ENCODE measurements around the gene KRTAP10-3.

The KRTAP10-3 gene

GRCh38 chr21:44527156-44527982 lies 31.2 kb downstream of the KRTAP10-3 start:
- DNase-seq, result no peak

- DNase-seq, result no peak
These were observed 32.2 kb downstream of the KRTAP10-3 start for GRCh38 chr21:44526096-44526997.

DNA sequence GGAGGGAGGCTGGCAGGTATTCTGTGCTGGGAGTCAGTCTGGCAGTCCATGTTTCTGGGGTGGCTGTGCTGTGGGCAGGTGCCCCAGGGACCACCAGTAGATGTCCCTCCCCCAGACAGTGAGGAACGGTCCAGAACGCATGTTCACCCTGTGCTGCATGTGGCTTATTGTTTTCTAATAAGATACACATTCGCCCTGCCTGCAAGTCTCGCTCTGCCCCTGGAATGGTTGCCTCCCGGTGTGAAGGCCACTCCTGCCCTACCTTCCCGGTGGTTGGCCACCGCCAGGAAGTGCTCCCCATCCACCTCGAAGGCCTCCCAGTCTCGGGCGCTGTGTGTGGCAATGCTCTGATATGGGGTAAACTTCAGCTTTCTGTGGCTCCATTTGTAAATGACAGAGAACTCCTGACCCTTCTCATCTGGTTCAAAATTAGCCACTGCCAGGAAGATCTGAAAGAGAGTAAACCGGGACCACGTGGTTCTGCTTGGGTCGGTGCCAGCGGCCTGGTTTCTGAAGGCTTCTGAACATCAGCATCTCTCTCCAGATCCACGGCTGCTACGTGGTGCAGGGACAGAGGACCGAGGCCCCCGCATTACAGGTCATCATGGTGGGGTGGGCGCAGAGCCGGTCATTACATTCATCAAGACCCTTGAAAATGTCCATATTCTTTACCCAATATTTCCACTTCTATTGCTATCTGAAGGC lies 33.1 kb downstream of the KRTAP10-3 start:
- DNase-seq, result no peak

DNA sequence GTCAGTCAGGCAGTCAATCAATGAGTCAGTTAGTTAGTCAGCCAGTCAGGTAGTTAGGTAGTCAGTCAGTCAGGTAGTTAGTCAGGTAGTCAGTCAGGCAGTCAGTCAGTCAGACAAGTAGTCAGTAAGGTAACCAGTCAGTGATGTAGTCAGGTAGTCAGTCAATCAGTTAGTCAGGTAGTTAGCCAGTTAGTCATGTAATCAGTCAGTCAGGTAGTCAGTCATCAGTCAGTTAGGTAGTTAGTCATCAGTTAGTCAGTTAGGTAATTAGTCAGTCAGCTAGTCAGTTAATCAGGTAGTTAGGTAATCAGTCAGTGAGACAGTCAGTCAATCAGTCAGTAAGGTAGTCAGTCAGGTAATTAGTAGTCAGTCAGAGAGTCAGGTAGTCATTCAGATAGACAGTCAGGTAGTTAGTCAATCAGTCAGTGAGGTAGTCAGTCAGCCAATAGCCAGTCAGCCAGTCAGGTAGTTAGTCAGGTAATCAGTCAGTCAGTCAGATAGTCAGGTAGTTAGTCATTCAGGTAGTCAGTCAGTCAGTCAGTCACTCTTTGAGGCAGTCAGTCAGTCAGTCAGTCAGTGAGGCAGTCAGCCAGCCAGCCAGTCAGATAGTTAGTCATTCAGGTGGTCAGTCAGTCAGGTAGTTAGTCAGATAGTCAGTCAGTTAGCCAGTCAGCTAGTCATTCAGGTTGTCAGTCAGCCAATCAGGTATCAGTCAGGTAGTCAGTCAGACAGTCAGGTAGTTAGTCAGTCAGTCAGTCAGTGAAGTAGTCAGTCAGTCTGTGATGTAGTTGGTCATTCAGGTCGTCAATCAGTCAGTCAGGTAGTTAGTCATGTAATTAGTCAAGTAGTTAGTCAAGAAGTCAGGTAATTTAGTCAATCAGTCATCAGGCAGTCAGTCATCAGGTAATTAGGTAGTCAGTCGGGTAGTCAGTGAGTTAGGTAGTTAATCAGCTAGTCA lies 33.9 kb downstream of the KRTAP10-3 start:
- DNase-seq, result no peak

DNA sequence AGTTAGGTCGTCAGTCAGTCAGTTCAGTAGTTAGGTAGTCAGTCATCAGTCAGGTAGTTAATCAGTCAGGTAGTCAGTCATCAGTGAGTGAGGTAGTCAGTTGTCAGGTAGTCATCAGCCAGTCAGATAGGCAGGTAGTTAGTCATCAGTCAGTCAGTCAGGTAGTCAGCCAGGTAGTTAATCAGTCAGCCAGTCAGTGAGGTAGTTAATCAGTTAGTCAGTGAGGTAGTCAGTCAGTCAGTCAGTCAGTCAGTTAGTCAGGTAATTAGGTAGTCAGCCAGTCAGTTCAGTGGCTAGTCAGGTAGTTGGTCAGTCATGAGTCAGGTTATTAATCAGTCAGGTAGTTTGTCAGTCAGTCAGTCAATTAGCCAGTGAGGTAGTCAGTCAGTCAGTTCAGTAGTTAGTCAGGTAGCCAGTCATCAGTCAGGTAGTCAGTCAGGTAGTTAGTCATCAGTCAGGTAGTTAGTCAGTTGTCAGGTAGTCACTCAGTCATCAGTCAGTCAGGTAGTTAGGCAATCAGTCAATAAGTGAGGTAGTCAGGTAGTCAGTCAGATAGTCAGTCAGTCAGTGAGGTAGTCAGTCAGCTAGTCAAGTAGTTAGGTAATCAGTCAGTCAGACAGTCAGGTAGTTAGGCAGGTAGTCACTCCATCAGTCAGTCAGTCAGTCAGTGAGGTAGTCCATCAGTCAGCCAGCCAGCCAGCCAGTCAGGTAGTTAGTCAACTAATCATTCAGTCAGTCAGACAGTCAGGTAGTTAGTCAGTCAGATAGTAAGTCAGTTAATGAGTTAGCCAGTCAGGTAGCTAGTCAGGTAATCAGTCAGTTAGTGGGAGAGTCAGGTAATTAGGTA lies 34.8 kb downstream of the KRTAP10-3 start:
- no peak for DNase-seq

DNA sequence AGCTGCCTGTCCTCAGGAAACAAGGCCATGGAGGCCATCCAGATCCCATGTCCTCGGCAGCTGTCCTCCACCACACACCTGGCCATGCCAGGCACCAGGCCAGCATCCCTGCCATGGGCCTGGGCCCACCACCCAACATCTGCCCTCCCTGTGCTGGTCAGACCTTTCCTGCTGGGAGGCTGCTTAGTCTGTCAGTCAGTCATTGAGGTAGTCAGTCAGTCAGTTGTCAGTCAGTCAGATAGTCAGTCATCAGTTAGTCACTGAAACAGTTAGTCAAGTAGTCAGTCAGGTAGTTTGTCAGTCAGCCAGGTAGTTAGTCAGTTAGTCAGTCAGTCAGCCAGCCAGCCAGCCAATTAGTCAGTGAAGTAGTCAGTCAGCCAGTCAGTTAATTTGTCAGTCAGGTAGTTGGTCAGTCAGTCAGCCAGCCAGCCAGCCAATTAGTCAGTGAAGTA lies 35.8 kb downstream of the KRTAP10-3 start:
- no peak for DNase-seq

GRCh38 chr21:44521928-44522752 lies 36.5 kb downstream of the KRTAP10-3 start:
- DNase-seq, result no peak

GRCh38 chr21:44521301-44521927 lies 37.2 kb downstream of the KRTAP10-3 start:
- DNase-seq, result no peak

DNA sequence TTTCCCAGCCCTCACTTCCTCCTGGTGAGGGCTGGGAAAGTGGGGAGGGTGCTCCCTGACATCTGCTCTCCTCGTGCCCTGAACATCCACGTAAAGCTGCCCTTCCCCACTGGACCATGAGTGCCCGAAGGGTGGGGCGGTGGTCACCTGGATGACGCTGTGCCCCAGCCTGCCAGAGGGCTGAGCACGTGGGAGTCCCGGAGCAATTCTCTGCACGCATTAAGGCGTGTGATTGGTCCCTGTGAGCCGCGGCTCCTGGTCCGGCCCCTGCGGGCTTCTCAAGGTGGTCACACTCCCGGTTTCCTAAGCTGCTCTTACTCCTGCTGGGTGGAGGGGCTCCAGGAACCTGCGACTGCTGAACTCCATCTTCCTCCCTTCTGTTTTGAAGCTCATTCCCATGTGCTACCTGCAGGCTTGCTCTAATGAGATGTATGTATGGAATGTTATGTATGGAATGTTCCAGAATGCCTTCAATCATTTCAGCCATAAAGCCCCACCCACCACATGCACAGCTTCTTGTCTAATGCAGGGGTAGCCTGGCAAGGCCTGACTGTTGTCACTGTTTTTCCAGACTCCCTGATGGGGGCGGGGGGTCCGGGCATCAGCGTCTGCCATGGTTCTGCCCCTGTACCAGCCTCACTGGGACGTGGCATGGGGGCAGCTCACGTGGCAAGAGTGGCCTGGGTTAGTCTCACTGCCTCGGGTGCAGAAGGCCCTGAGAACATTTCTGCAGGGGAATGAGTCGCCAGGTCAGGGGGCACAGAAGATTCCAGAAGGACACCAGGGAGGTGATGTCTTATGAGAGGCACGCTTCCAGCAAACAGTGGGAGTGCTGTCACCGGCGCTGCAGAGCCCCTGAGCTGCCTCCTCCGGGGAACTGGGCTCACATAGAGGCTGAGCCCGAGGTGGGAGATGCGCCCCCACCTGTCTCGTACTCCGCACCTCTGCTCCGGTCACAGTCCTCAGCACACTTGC lies 38.0 kb downstream of the KRTAP10-3 start:
- no peak for DNase-seq

GRCh38 chr21:44519346-44520325 lies 39.0 kb downstream of the KRTAP10-3 start:
- DNase-seq, result no peak

DNA sequence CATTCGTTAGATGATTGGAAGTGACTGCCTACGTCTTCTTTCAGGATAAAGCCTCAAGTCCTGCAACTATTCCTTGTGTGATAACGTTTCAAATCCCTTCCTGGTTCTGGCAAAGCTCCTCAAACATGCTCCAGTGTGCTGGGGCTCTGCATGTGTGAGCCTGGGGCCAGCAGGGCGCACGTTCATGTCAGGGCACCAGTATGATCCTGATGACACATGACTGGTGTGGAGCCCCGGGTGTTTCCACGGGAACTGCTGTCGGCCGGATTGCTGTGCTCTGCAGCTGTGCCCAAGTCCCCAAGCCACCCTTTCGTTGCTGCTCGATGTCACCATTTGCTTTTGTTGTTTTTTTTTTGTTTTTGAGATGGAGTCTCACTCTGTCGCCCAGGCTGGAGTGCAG lies 39.9 kb downstream of the KRTAP10-3 start:
- no peak for DNase-seq

- peak; percentile 34 for DNase-seq
These were observed 41.3 kb downstream of the KRTAP10-3 start for GRCh38 chr21:44517175-44517899.

DNA sequence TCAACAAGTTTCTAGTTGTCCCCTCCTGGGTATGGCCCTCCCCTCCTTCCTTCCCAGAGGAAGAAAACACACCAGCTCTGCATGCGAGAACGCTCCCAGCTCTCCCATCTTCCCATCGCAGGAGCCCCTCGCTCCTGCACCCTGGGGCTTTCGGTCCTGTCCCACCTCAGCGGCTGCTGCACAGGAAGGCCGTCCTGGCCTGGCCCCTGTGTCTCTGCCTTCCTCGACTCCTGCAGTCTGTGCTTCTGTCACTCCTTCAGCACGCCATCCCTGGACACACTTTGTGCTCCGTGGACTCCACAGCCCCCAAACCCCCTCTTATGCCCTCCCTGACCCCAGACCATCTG lies 41.8 kb downstream of the KRTAP10-3 start:
- no peak for DNase-seq

- no peak for DNase-seq
These were observed 42.3 kb downstream of the KRTAP10-3 start for GRCh38 chr21:44516342-44516741.

DNA sequence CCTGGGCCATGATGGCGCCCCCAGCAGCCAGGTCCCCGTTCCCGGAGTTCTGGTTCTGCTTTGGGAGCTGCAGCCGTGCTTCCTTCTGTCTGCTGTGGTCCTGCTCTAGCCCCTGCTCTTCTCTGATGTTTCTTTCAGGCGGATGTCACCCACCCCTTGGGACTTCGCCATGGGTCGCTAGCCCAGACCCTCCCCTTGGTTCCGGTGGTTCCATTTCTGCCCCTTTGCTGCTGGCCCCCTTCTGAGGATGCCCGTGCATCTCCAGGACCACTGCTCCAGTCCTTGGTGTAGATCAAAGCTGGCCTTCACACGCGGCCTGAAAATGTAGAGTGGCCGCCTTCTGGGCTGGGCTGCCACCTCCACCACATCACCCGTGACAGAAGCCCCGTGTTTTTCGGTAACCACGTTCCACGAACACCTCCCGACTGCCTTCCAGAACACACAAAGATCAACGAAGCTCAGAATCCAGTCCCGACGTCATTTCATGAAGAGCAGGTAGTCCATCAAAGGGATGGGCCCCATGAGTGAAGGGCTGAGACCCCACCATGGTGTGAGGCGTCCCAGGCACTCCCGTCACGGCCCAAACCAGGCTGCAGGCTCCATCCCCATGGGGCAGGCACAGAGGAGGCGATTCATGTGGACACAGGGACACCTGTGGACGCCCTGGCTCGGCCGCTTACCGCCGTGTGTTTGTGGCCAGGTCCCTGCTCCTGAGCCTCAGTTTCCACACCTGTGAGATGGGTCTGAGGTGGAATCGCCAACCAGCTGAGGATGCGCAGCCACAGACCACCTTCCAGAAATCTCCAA lies 43.0 kb downstream of the KRTAP10-3 start:
- no peak for DNase-seq

Data from T1000 (cell line).